ENCODE results near the gene ZNF436. TPM values are rescaled to one million over a fixed set of nuclear protein-coding genes. Genes with fewer than 3 reads are reported as not detected.
"Not testable (repeated sequence)": the region's sequence is repeated elsewhere in the genome, so short reads cannot be mapped to it uniquely, and the experiment has no call there.

The ZNF436 gene
- total and polyA plus RNA-seq, 3 experiments from 2014 or later: 4.9 to 6.4 (median 5.9) TPM

DNA sequence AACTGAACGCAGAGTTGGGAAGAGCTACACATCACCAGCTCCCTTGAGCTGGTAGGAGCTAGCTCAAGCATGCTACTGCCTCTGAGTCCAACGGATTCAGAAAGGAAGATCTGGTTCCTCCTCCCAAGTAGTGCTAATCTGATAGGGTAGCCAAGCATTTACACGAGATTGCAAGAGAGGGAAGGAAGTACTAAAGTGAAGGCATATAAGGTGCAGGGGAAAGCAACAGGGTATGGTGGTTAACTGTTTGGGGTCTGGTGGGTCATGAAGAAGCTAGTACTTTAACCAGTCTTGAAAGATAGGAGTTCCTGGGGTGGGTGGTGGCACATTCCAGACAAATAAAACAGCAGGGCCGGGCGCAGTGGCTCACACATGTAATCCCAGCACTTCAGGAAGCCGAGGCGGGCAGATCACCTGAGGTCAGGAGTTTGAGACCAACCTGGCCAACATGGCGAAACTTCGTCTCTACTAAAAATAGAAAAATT is 20.2 kb upstream of the ZNF436 start:
- Mint-ChIP-seq H3K4me1 (no peaks in the 10 kb centered on the region), H3K27me3 (peaks cover 0 to 9% of the 10 kb centered on the region in 2 donors), H3K9me3 (no peaks in the 10 kb centered on the region), H3K36me3 (peaks cover 0 to 2% (median 0%) of the 10 kb centered on the region in 3 donors), H3K27ac (peak overlapping the region in 1 of 8 donors; percentile 64), H3K4me3 (no peak overlapping the region)
- CTCF ChIA-PET: interaction anchor here (1.1 kb wide), 1 partner anchor 14 kb away, joined by 3 read pairs; no protein-coding TSS in a partner anchor
- H3K27me3 ChIP-seq (ENCODE audit: insufficient read depth, low read length, poor library complexity, severe bottlenecking): no peaks in the 10 kb centered on the region
- H3K4me1 ChIP-seq (ENCODE audit: insufficient read depth, low read length): no peaks in the 10 kb centered on the region
- no peaks in the 10 kb centered on the region for H3K9me3 ChIP-seq (ENCODE audit: low read length)
- no peak overlapping the region for H3K4me3 ChIP-seq (ENCODE audit: low read length)
- no peak overlapping the region for H3K27ac ChIP-seq (ENCODE audit: low read depth, low read length)
- POLR2A ChIA-PET: no interaction called here
- DNase-seq: no peak
- no peaks in the 10 kb centered on the region for H3K36me3 ChIP-seq (ENCODE audit: insufficient read depth, low read length)

DNA sequence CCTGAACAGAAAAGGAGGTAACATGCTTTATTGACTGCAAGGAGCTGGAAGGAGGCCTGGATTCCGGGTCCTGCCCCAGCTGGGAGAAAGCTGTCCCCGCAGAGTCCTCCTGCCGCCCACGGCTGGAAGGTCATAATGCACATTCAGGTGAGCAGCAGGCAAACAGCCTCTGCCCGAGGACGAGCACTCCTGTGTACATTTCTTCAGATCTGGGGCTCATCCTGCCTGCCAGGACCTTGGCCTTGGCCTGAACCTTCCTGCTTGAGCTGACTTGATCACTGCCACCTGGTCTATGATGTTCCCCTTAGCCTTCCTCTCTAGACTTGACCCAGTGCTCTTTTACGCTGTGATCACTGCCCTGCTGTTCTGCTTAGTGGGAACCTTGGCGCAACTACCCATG is 17.9 kb upstream of the ZNF436 start:
- Mint-ChIP-seq H3K27ac (no peak overlapping the region), H3K4me1 (no peaks in the 10 kb centered on the region), H3K9me3 (no peaks in the 10 kb centered on the region), H3K4me3 (no peak overlapping the region), H3K36me3 (peaks cover 0 to 5% (median 0%) of the 10 kb centered on the region in 3 donors), H3K27me3 (peaks cover 0 to 8% of the 10 kb centered on the region in 2 donors)
- Histone ChIP-seq H3K4me3 (ENCODE audit: low read length) (no peak overlapping the region), H3K9me3 (ENCODE audit: low read length) (no peaks in the 10 kb centered on the region), H3K36me3 (ENCODE audit: insufficient read depth, low read length) (no peaks in the 10 kb centered on the region), H3K27ac (ENCODE audit: low read depth, low read length) (no peak overlapping the region), H3K27me3 (ENCODE audit: insufficient read depth, low read length, poor library complexity, severe bottlenecking) (no peaks in the 10 kb centered on the region), H3K4me1 (ENCODE audit: insufficient read depth, low read length) (no peaks in the 10 kb centered on the region)
- no peak for DNase-seq
- ChIA-PET CTCF (interaction anchor here (1.0 kb wide), 1 partner anchor 16 kb away, joined by 3 read pairs; no protein-coding TSS in a partner anchor), POLR2A (no interaction called here)

DNA sequence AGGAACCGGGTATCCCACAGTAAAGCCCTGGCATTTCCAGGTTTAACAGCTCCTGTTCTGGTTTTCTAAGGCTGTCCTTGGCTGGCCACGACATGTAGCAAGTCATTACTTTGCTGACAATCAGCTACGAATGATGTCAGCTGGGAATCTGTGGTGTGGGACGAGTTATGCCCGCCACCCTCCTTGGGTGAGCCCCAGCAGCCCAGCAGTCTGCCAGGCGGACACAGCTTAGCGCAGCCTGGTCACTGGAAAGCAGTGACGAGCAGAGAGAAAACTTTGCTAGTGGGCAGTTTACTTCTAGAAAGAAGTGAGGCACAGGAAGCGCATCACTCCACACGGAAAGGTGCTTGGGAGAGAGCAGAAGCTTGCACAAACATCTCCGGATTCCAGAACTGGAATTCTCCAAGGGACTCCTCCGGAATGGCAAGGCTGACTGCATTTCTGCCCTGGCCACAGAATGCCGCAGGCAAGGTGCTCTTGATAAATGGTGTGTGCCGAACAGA is 15.5 kb upstream of the ZNF436 start:
- DNase-seq: no peak
- H3K4me3 ChIP-seq (ENCODE audit: low read length): no peak overlapping the region
- Mint-ChIP-seq H3K4me1 (no peaks in the 10 kb centered on the region), H3K4me3 (no peak overlapping the region), H3K27ac (no peak overlapping the region), H3K9me3 (no peaks in the 10 kb centered on the region), H3K36me3 (peaks cover 0 to 7% (median 0%) of the 10 kb centered on the region in 3 donors), H3K27me3 (peaks cover 0 to 8% of the 10 kb centered on the region in 2 donors)
- POLR2A ChIA-PET: no interaction called here
- CTCF ChIA-PET: no interaction called here
- no peaks in the 10 kb centered on the region for H3K36me3 ChIP-seq (ENCODE audit: insufficient read depth, low read length)
- H3K9me3 ChIP-seq (ENCODE audit: low read length): no peaks in the 10 kb centered on the region
- H3K27me3 ChIP-seq (ENCODE audit: insufficient read depth, low read length, poor library complexity, severe bottlenecking): no peaks in the 10 kb centered on the region
- no peaks in the 10 kb centered on the region for H3K4me1 ChIP-seq (ENCODE audit: insufficient read depth, low read length)
- no peak overlapping the region for H3K27ac ChIP-seq (ENCODE audit: low read depth, low read length)

DNA sequence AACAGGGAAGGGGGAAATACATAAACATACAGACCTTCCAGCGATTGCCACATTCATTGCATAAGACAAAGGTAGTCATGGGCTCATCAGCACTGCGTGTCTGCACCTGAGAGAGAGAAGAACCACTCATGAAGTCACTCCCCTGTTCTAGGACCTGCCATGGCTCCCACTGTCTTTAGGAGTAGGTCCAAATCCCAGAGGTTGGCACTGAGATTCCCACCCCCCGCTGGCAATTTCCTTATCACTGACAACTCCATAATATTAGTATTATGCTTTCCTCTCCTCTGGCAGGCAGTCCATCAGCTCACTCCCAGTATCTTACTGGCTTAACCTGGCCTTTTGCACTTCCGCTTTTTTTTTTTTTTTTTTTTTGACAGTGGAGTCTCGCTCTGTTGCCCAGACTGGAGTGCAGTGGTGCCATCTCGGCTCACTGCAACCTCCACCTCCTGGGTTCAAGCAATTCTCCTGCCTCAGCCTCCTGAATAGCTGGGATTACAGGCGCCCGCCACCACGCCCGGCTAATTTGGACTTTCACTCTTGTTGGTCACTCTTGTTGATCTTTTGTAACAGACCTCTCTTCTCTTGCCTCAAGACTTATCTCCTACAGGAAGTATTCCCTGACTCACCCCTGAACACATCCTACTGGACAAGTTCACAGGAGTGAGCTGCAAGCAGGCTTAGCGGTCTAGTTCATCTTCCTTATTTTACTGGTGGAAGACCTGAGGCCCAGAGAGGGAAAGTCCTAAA is 14.8 kb upstream of the ZNF436 start:
- ChIA-PET POLR2A (no interaction called here), CTCF (no interaction called here)
- Histone ChIP-seq H3K4me1 (ENCODE audit: insufficient read depth, low read length) (no peaks in the 10 kb centered on the region), H3K27ac (ENCODE audit: low read depth, low read length) (no peak overlapping the region), H3K9me3 (ENCODE audit: low read length) (no peaks in the 10 kb centered on the region), H3K4me3 (ENCODE audit: low read length) (no peak overlapping the region), H3K36me3 (ENCODE audit: insufficient read depth, low read length) (no peaks in the 10 kb centered on the region), H3K27me3 (ENCODE audit: insufficient read depth, low read length, poor library complexity, severe bottlenecking) (no peaks in the 10 kb centered on the region)
- no peaks in the 10 kb centered on the region for H3K4me1 Mint-ChIP-seq
- H3K4me3 Mint-ChIP-seq: no peak overlapping the region
- no peaks in the 10 kb centered on the region for H3K9me3 Mint-ChIP-seq
- no peak overlapping the region for H3K27ac Mint-ChIP-seq
- H3K36me3 Mint-ChIP-seq: peaks cover 0 to 7% (median 0%) of the 10 kb centered on the region in 3 donors
- no peak for DNase-seq
- H3K27me3 Mint-ChIP-seq: peaks cover 0 to 5% of the 10 kb centered on the region in 2 donors

DNA sequence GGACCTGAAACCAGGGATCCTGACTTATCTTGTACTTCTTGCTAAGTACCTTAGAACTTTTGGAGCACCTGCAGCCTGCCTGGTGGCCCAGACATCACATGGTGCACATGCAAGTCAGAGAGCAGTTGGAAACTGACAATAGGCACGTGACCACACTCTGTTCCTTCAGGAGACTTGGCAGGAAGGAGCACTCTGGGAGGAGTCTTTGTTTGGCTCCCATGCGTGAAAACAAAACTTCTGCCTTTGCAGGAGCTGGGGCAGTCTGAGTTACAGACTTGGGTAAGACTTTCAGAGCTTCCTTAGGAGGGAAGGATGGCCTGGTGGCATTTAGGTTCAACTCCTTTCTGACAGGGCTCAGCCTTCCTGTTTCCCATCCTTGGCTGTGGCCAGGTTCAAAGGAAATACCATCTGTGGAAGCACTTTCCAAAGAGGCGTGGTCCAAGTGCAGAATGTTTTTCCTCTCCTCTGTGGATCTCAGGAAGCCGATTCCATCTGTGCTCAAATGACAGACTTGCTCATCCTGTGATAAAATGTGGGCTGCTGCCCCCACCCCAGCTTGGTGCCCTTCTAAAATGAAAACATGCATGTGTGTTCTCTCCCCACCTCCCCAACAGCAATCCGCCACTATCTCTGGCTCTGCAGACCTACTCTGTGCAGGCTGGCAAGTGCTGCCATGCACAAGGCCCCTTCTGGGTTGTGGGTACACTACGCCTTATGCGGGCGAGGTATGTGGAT is 14.1 kb upstream of the ZNF436 start:
- POLR2A ChIA-PET: no interaction called here

DNA sequence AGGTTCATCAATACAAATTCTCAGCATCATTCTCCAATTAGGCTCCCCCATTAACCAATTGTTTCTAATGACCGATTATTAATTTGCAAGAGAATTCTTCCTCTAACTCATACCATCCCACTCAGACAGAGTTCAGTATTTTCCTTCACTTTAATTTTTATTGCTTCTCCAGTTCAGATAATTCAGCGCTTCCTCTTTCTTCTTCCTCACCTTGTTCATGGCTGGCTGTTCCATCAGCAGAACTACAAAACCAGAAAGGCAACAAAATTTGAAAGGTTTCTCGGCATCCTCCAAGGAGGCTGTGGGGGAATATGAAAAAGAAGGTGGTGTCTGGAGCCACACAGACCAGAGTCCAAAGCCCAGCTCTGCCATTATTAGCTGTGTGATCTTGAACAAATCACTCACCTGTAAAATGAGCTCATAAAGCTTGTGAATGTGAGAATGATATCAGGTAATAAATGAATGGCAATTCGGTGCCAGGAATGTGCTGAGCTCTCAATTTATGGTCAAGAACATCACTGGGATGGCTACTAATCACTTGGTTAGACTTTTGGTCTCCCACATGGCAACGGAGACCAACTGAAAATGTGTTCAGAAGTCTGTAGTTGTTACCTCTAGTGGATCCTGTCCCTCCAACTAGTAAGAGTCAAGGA is 11.7 kb upstream of the ZNF436 start:
- Histone ChIP-seq H3K27ac (ENCODE audit: low read depth, low read length) (no peak overlapping the region), H3K9me3 (ENCODE audit: low read length) (no peaks in the 10 kb centered on the region), H3K27me3 (ENCODE audit: insufficient read depth, low read length, poor library complexity, severe bottlenecking) (no peaks in the 10 kb centered on the region), H3K36me3 (ENCODE audit: insufficient read depth, low read length) (no peaks in the 10 kb centered on the region), H3K4me1 (ENCODE audit: insufficient read depth, low read length) (no peaks in the 10 kb centered on the region), H3K4me3 (ENCODE audit: low read length) (no peak overlapping the region)
- Mint-ChIP-seq H3K27ac (peak overlapping the region in 1 of 8 donors; percentile 9), H3K9me3 (no peaks in the 10 kb centered on the region), H3K27me3 (no peaks in the 10 kb centered on the region), H3K4me3 (no peak overlapping the region), H3K36me3 (peaks cover 0 to 7% (median 2%) of the 10 kb centered on the region in 3 donors), H3K4me1 (no peaks in the 10 kb centered on the region)
- POLR2A ChIA-PET: no interaction called here
- CTCF ChIA-PET: interaction anchor here (0.9 kb wide), 1 partner anchor 37 kb away, joined by 3 read pairs; no protein-coding TSS in a partner anchor
- DNase-seq: no peak

More for the DNA sequence above, 14.1 kb upstream of the ZNF436 start:
- Mint-ChIP-seq H3K27me3 (peaks cover 0 to 5% of the 10 kb centered on the region in 2 donors), H3K4me3 (no peak overlapping the region), H3K27ac (no peak overlapping the region), H3K4me1 (no peaks in the 10 kb centered on the region), H3K36me3 (peaks cover 0 to 7% (median 0%) of the 10 kb centered on the region in 3 donors), H3K9me3 (no peaks in the 10 kb centered on the region)
- Histone ChIP-seq H3K27me3 (ENCODE audit: insufficient read depth, low read length, poor library complexity, severe bottlenecking) (no peaks in the 10 kb centered on the region), H3K4me1 (ENCODE audit: insufficient read depth, low read length) (no peaks in the 10 kb centered on the region), H3K27ac (ENCODE audit: low read depth, low read length) (no peak overlapping the region), H3K4me3 (ENCODE audit: low read length) (no peak overlapping the region), H3K9me3 (ENCODE audit: low read length) (no peaks in the 10 kb centered on the region), H3K36me3 (ENCODE audit: insufficient read depth, low read length) (no peaks in the 10 kb centered on the region)
- CTCF ChIA-PET: no interaction called here
- DNase-seq: no peak

DNA sequence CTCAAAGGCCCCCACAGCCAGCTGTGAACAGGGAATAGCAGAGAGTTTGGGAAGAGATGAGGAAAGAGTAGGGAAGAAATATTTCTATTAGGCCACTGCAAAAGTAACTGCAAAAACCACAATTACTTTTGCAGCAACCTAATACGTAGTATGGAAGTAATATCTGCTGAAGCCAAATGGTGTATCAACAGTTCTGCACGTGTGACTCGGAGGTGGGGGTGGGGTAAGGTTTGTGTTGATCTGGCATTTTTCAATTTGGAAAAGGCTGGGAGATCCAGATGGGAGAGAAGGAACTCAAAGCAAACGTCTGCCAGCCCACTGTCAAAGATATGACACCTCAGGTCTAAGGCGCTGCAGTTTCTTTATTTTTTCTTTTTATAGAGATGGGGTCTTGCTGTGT is 11.1 kb upstream of the ZNF436 start:
- no peaks in the 10 kb centered on the region for H3K27me3 ChIP-seq (ENCODE audit: insufficient read depth, low read length, poor library complexity, severe bottlenecking)
- Mint-ChIP-seq H3K4me1 (no peaks in the 10 kb centered on the region), H3K36me3 (peaks cover 0 to 7% (median 2%) of the 10 kb centered on the region in 3 donors), H3K9me3 (no peaks in the 10 kb centered on the region), H3K27ac (no peak overlapping the region), H3K4me3 (no peak overlapping the region), H3K27me3 (no peaks in the 10 kb centered on the region)
- H3K4me3 ChIP-seq (ENCODE audit: low read length): no peak overlapping the region
- H3K9me3 ChIP-seq (ENCODE audit: low read length): no peaks in the 10 kb centered on the region
- CTCF ChIA-PET: no interaction called here
- no peak overlapping the region for H3K27ac ChIP-seq (ENCODE audit: low read depth, low read length)
- POLR2A ChIA-PET: no interaction called here
- no peaks in the 10 kb centered on the region for H3K4me1 ChIP-seq (ENCODE audit: insufficient read depth, low read length)
- DNase-seq: no peak
- H3K36me3 ChIP-seq (ENCODE audit: insufficient read depth, low read length): no peaks in the 10 kb centered on the region

DNA sequence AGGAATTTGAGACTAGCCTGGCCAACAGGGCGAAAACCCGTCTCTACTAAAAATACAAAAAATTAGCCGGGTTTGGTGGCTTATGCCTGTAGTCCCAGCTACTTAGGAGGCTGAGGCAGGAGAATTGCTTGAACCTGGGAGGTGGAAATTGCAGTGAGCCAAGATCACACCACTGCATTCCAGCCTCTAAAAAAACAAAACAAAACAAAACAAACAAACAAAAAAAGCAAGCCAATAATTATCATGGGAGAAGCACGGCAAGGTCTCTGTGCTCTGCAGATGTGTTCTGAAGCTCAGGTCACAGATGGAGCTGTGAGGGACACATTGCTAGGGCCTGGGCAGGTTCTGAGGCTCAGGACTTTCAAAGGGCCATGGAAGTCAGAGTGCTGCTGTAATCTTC is 10.6 kb upstream of the ZNF436 start:
- H3K4me3 ChIP-seq (ENCODE audit: low read length); CTCF ChIA-PET; H3K9me3 ChIP-seq (ENCODE audit: low read length); H3K36me3 Mint-ChIP-seq; POLR2A ChIA-PET; H3K4me1 Mint-ChIP-seq; H3K27me3 Mint-ChIP-seq; H3K36me3 ChIP-seq (ENCODE audit: insufficient read depth, low read length); DNase-seq; H3K9me3 Mint-ChIP-seq; H3K27me3 ChIP-seq (ENCODE audit: insufficient read depth, low read length, poor library complexity, severe bottlenecking); H3K4me3 Mint-ChIP-seq; H3K4me1 ChIP-seq (ENCODE audit: insufficient read depth, low read length); H3K27ac Mint-ChIP-seq; H3K27ac ChIP-seq (ENCODE audit: low read depth, low read length): not testable (repeated sequence)
